GM18498 (cell line): ENCODE results near the gene SLC5A5.

Experiments
- ATAC-seq: cut with Tn5 transposase; IDR thresholded peaks from one replicate; pipeline ENCODE4 v1.9.1; 2021; ENCODE audit warnings: mild to moderate bottlenecking, moderate library complexity; ENCODE audit not compliant: unreplicated experiment

SLC5A5 gene

GRCh38 chr19:17846146-17846545 is 25.6 kb upstream of the SLC5A5 start:
- no peak for ATAC-seq

- peak; percentile 63 for ATAC-seq
These were observed 24.0 kb upstream of the SLC5A5 start, which contains the start of gene JAK3 for GRCh38 chr19:17847538-17848366. Gene JAK3, minus strand, starts transcription at chr19:17847982. Its CDS starts 3,565 bp downstream, at chr19:17844417.

- no peak for ATAC-seq
These were observed 23.0 kb upstream of the SLC5A5 start for GRCh38 chr19:17848595-17849292.

- no peak for ATAC-seq
These were observed 17.7 kb upstream of the SLC5A5 start for GRCh38 chr19:17854061-17854460.

- no peak for ATAC-seq
These were observed 16.2 kb upstream of the SLC5A5 start for GRCh38 chr19:17855280-17856152.

GRCh38 chr19:17859533-17860330 is 12.0 kb upstream of the SLC5A5 start, which contains the start of gene RPL18A:
Gene RPL18A, plus strand, starts transcription at chr19:17859910. Its CDS starts 47 bp downstream, at chr19:17859957.
- peak; percentile 95 for ATAC-seq

GRCh38 chr19:17860331-17860992 is 11.3 kb upstream of the SLC5A5 start:
- no peak for ATAC-seq

- ATAC-seq: no peak
These were observed 10.8 kb upstream of the SLC5A5 start for GRCh38 chr19:17860993-17861360.

- ATAC-seq: no peak
These were observed 10.0 kb upstream of the SLC5A5 start for GRCh38 chr19:17861542-17862402.

- ATAC-seq: no peak
These were observed 8.8 kb upstream of the SLC5A5 start for GRCh38 chr19:17862711-17863519.

- ATAC-seq: no peak
These were observed 8.1 kb upstream of the SLC5A5 start for GRCh38 chr19:17863520-17864182.

GRCh38 chr19:17865364-17866311 is 6.1 kb upstream of the SLC5A5 start:
- no peak for ATAC-seq

GRCh38 chr19:17866312-17866963 is 5.3 kb upstream of the SLC5A5 start:
- no peak for ATAC-seq

GRCh38 chr19:17866964-17867486 is 4.7 kb upstream of the SLC5A5 start:
- no peak for ATAC-seq

- ATAC-seq: no peak
These were observed 3.1 kb upstream of the SLC5A5 start for GRCh38 chr19:17868669-17869068.
